NCI-H2227 treated with DMSO at 0.1 percent for 48 hours (cell line): Measurements from ENCODE around the gene ASCL5.

Experiments used
- DNase-seq: peaks from one replicate; lab custom pipeline; 2025; lab: John Stamatoyannopoulos, UW

Gene ASCL5

GRCh38 chr1:201153474-201154388, 26.7 kb upstream of the ASCL5 start:
- no peak for DNase-seq

DNA sequence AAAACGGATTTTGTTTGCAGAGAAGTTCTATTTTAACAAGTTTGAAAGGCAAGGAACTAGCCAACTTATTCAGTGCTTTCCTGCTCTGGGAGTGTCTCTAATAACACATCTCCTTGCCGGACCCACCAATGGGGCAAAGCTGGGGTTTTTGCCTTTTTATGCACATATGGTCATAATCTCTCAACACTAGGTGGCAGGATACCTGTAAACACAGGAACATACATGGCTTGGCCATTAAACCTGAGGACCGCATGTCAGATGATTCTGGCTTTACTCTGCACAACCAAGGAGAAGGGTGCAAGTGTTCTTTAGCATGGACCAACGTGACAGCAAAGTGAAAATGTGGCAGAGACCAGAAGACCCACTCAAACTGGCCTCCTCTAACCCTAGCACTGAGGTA, 22.4 kb upstream of the ASCL5 start:
- peak; percentile 42 for DNase-seq

- no peak for DNase-seq
Observed at GRCh38 chr1:201147396-201148015, 20.5 kb upstream of the ASCL5 start.

GRCh38 chr1:201146626-201147390, 19.8 kb upstream of the ASCL5 start:
- DNase-seq = no peak

DNA sequence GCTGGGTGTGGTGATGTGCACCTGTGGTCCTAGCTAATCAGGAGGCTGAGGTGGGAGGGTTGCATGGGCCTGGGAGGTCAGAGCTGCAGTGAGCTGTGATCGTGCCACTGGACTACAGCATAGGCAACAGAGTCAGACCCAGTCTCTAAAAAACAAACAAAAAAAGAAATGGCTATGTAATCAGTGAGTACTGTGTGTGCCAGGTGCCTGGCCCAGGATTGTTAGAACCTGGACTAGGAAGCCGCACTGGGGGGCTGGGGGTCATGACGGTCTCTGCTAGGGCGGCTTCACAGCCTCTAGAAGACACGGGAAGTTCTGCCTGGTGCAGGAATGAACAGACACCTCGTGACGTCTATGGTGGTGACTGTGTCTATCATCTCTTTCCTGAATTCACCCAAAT, 18.8 kb upstream of the ASCL5 start:
- DNase-seq = no peak

DNA sequence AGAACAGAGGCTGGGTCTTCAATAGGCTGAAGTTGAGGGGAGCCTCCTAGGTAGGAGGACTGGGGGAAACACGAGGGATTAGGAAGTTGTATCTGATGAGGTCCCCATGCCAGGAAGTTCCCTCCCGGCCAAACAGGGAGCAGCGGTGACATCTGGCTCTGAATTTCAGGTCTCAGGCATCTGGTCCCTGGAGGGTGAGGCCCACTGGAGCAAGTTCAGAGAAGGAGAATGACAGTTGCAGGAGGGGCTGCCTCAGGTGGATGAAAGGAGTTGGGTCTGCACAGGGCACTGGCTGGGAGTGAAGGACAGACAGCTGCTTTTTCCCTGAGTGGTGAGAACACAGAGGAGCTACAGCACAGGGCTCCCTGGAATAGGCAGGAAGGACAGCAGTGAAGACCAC, 18.1 kb upstream of the ASCL5 start:
- DNase-seq = no peak

GRCh38 chr1:201144701-201145100, 17.7 kb upstream of the ASCL5 start:
- DNase-seq = no peak

- no peak for DNase-seq
Observed at GRCh38 chr1:201143726-201144635, 17.0 kb upstream of the ASCL5 start.

DNA sequence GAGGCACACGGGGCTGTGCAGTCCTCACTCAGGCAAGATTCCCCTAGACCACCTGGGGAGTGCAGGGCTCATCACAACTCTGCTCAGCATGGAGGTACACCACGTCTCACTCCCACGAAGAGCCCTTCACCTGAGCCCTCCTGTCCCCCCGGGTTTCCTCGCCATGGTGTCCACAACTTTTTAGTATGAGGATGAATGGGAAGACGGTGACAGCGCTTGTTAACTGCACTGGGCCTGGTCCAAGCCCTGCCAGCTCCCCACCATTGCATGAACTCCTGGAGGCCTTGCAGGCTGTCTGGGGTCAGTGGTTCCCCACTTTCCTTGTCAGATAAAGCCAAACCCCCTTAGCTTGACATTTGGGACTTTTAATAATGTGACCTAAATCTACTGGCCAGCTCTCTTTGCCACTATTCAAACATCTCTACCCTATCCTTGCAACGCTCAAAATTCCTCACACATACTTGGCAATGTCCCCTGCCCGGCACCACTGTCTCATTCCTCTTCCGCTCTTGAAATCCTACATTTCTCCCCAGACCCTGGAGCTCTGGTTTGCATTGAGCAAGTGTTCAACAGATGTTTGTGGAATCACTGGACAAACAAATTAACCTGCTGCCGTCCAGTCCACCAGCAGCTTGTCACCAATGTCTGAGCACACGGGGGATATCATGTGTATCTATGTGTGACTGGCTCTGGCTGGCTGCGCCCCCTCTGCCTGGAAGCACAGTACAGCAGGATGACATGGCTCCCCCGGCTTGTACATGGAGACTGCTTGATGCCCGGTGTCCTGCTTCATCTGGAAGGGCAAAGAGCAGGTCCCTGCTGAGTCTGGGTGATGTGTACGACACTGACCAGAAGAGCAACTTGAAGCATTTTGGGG, 16.1 kb upstream of the ASCL5 start:
- no peak for DNase-seq

DNA sequence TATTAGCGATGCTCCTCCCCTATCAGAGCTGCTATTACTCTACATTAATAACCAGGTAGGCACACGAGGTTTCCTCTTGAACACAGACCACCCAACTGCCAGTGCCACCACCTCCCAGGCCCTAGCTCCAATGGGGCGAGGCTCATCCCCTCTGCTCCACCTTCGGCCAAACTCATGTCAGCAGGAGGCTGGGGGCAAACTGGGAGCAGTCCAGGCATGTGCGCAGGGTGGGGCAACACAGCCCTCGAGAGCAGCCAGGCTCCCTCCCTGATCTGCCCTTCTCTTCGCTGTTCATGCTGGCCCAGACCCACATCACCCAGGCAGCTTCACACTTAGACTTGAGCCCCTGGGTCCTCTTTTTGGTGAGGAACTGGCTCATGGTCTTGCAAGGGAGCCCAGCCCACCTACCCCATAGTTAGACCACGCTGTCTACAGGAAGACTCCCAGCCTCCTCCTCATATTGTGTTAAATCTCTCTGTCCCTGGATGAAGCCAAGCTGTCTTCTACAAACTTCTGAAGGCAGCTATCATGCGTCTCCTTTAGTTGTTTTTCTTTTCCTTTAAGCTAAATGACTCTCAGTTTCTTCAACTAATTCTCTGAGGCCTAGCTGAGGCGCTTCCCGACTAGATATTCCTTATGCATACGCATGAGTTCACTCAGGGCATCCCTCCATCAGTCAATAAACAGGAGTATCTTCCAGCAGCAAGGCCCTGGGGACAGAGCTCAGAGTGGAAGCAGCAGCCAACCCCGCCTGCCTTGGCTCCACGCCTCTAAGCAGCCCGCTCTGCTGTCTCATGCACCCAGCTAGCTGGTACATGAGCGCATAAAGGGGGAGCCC, 15.2 kb upstream of the ASCL5 start:
- DNase-seq = no peak

GRCh38 chr1:201141418-201141817, 14.4 kb upstream of the ASCL5 start:
- no peak for DNase-seq

DNA sequence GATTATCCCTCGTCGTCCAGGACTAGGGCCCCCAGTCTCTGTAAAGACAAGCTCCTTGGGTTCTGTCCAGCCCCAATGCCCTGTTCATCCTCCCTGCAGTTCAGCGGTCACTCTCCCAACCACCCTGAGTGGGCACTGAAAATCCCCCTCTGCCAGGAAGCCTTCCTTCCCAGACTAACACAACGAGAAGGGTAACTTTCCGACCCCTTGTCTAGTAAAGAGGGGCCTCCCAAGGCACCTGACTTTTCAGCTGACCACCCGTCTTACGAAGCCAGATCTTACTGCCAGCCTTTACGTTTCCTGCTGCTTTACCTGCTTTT, 13.9 kb upstream of the ASCL5 start:
- no peak for DNase-seq

DNA sequence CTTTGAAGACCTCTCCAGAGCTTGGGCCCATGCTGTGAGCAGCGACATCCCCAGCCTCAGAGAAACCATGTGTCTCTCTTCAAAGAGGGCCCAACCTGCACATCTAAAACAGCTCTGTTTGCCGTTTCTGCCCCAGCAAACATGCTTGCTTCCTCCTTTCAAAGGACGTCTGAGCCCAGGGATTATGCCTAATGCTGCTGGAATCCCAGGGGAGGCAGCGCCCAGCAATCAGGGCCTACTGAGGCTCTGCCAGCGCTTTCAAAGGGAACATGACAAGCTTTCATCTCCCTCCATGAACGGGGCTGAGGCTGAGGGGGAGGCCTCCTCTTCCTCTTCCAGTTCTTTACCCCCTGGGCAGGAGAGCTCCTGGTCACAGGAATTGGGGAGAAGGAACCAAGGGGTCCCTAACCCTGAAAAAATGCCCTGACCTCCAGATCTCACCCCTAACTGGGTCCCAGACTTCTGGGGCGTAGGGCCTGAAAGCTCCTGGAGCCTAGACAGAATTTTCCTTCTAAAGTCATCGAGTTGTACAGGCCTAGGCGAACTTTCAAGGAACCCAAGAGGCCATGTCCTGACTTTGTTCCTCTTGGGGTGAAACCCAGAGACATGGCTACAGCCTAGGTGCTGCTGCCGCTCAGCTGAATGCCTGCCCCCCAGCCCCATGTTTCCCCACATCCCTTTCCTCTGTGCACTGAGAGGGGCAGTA, 13.4 kb upstream of the ASCL5 start:
- no peak for DNase-seq

DNA sequence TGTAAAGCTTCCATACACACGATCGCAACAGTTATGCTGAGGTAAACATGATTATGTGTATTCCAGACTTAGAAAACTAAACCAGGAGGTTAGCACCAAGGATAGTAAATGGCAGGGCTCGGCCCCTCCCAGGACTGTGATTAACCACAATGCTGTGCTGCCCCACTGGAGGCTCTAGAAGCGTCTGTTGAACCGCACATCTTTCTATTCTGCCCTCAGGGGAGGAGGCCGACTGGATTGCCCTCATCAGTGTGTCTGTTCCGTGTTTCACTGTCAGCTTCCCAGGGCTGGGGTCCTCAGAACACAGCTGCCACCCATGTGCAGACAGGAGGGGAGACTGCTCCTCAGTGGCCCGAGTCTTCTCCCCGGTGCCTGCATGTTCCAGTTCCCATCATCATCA, 12.8 kb upstream of the ASCL5 start:
- no peak for DNase-seq

GRCh38 chr1:201139306-201139705, 12.3 kb upstream of the ASCL5 start:
- DNase-seq = no peak

DNA sequence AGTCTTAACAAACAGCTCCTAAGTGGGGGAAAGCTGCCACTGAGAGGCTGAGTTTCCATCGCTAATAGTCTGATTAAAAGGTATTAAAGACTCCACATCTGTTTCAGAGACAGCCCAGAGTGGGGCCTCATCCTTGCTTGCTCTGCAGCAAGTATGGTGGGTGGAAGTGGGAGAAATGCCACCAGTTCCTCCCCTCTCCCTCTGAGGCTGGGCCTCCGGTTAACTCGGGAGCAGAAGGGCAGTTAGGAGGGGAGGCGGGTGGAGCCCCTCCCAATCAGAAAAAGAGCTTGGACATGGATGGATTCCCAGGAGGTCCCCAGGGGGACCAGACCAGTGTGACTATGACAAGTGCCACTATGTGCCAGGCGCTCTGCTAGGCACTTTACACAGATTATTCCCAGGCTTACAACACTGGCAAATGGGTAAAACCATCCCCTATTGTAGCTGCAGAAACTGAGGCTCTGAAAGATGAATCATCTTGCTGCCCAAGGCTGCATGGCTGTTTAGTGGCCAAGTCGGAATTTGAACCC, 11.4 kb upstream of the ASCL5 start:
- DNase-seq = no peak

- no peak for DNase-seq
Observed at GRCh38 chr1:201137579-201138310, 10.8 kb upstream of the ASCL5 start.

- no peak for DNase-seq
Observed at GRCh38 chr1:201137024-201137392, 10.0 kb upstream of the ASCL5 start.
